Adrenal gland (tissue), 5 donors: ENCODE results near the gene EXD3.

Experiments used
- CTCF ChIP-seq, 6 experiments: fragments of 450-650 bp in 4 of 6; fragments of 200-600 bp in 2 of 6; sonication (generic) in 1 of 6; IDR thresholded peaks; 1 replicate in 5 of 6; 2 replicates in 1 of 6; pipeline versions ENCODE4 v1.5.1 to v1.8.0; 2016 to 2021; ENCODE audit warnings: antibody characterized with exemption in 6 of 6, mild to moderate bottlenecking in 2 of 6, moderate library complexity in 1 of 6
- POLR2A ChIP-seq, 2 donors: fragments of 450-650 bp; IDR thresholded peaks; one replicate each; pipeline ENCODE4 v1.6.1; 2017; ENCODE audit warnings: antibody characterized with exemption in 2 of 2, mild to moderate bottlenecking in 2 of 2, moderate library complexity in 1 of 2
- donor health status: DM: no; HTN: no; CAD: no.

- no peak for TF ChIP-seq POLR2A (IDR thresholded peaks at IDR 0.05)
- no peak for TF ChIP-seq CTCF (IDR thresholded peaks at IDR 0.05)
These were observed 141.4 kb downstream of the EXD3 start for GRCh38 chr9:137281345-137282116.
